ENCODE measurements around the gene MYNN.

MYNN gene

GRCh38 chr3:169748670-169749069, 24.5 kb upstream of the MYNN start:
- Histone ChIP-seq H3K4ac (ENCODE audit: low read depth, low read length) (no peak overlapping the region), H3K9ac (ENCODE audit: low read length) (no peak overlapping the region), H2BK5ac (ENCODE audit: low read length) (no peak overlapping the region), H3K18ac (ENCODE audit: low read length) (no peak overlapping the region), H4K5ac (ENCODE audit: low read length) (no peak overlapping the region), H3K4me1 (ENCODE audit: control insufficient read depth, low read depth, low read length) (no peaks in the 10 kb centered on the region), H3K4me3 (ENCODE audit: low read length) (no peak overlapping the region), H3K36me3 (ENCODE audit: control insufficient read depth, insufficient read depth, low read length) (no peaks in the 10 kb centered on the region), H3K4me2 (ENCODE audit: low read length) (no peak overlapping the region), H3K27me3 (ENCODE audit: insufficient read depth, low read length, poor library complexity) (no peaks in the 10 kb centered on the region), H2BK120ac (ENCODE audit: low read depth, low read length) (no peak overlapping the region), H3K27ac (ENCODE audit: low read depth, low read length) (no peak overlapping the region), H3K23ac (ENCODE audit: low read length) (no peak overlapping the region), H3K79me2 (ENCODE audit: control insufficient read depth, insufficient read depth, low read length) (no peaks in the 10 kb centered on the region), H2AK5ac (ENCODE audit: low read length) (no peak overlapping the region), H4K8ac (ENCODE audit: low read depth, low read length) (no peak overlapping the region), H2BK15ac (replicated peaks; ENCODE audit: low read depth) (no peak overlapping the region), H3K79me1 (ENCODE audit: low read length) (no peaks in the 10 kb centered on the region), H3K56ac (ENCODE audit: low read length) (no peak overlapping the region)
- no peak for DNase-seq
- no CpG with 5 or more reads among the region's 3 CpGs for WGBS (ENCODE audit: extremely low coverage, insufficient coverage, low lambda C conversion rate)

DNA sequence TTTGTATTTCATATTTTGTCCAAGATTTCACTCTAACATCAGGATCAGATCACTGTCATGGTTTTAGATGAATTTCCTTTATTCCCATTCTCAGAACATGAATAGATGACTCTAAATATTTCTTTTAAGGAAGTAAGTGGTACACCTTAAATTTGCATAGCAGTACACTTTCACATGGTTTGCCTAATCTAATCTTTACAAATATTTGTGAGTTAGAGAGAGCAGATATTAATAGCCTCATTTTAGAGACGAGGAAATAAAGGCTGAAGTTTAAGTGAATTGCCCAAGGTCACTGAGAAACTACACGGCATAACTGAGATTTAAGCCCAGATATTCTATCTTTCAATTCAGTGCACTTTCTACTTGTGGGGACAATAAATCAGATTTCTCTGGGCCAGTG, 22.5 kb upstream of the MYNN start:
- Histone ChIP-seq H4K5ac (ENCODE audit: low read length) (no peak overlapping the region), H3K4ac (ENCODE audit: low read depth, low read length) (no peak overlapping the region), H2BK15ac (replicated peaks; ENCODE audit: low read depth) (no peak overlapping the region), H3K9ac (ENCODE audit: low read length) (no peak overlapping the region), H2AK5ac (ENCODE audit: low read length) (no peak overlapping the region), H3K4me1 (ENCODE audit: control insufficient read depth, low read depth, low read length) (no peaks in the 10 kb centered on the region), H3K18ac (ENCODE audit: low read length) (no peak overlapping the region), H2BK5ac (ENCODE audit: low read length) (no peak overlapping the region), H3K4me2 (ENCODE audit: low read length) (no peak overlapping the region), H3K36me3 (ENCODE audit: control insufficient read depth, insufficient read depth, low read length) (no peaks in the 10 kb centered on the region), H3K56ac (ENCODE audit: low read length) (no peak overlapping the region), H3K23ac (ENCODE audit: low read length) (no peak overlapping the region), H3K27ac (ENCODE audit: low read depth, low read length) (no peak overlapping the region), H3K27me3 (ENCODE audit: insufficient read depth, low read length, poor library complexity) (no peaks in the 10 kb centered on the region), H3K4me3 (ENCODE audit: low read length) (no peak overlapping the region), H3K79me1 (ENCODE audit: low read length) (no peaks in the 10 kb centered on the region), H2BK120ac (ENCODE audit: low read depth, low read length) (no peak overlapping the region), H3K79me2 (ENCODE audit: control insufficient read depth, insufficient read depth, low read length) (no peaks in the 10 kb centered on the region), H4K8ac (ENCODE audit: low read depth, low read length) (no peak overlapping the region)
- no peak for DNase-seq
- WGBS (ENCODE audit: extremely low coverage, insufficient coverage, low lambda C conversion rate): no CpG with 5 or more reads among the region's 2 CpGs

DNA sequence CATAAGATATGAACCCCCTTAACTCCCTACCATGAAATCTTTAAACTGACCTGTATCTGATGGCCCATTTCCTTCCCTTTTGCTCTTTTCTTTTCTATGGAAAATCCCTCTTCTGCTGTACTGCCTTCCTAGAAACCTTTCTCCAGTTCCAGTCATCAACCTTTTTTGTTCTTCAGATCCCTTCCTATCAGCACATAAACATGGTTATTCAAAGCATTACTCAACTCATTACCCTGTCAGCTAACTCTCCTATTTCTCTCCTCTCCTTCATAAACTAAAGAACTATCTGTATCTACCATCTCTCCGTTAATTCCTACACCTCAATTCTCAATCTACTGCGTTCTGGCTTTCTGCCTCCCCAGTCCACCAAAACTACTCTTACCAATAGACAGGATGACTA, 21.3 kb upstream of the MYNN start:
- Histone ChIP-seq H2BK15ac (replicated peaks; ENCODE audit: low read depth) (no peak overlapping the region), H3K4me2 (ENCODE audit: low read length) (no peak overlapping the region), H3K27ac (ENCODE audit: low read depth, low read length) (no peak overlapping the region), H4K5ac (ENCODE audit: low read length) (no peak overlapping the region), H2BK5ac (ENCODE audit: low read length) (no peak overlapping the region), H3K56ac (ENCODE audit: low read length) (no peak overlapping the region), H3K18ac (ENCODE audit: low read length) (no peak overlapping the region), H3K79me1 (ENCODE audit: low read length) (no peaks in the 10 kb centered on the region), H4K8ac (ENCODE audit: low read depth, low read length) (no peak overlapping the region), H3K4me3 (ENCODE audit: low read length) (no peak overlapping the region), H2BK120ac (ENCODE audit: low read depth, low read length) (no peak overlapping the region), H3K23ac (ENCODE audit: low read length) (no peak overlapping the region), H3K36me3 (ENCODE audit: control insufficient read depth, insufficient read depth, low read length) (no peaks in the 10 kb centered on the region), H3K27me3 (ENCODE audit: insufficient read depth, low read length, poor library complexity) (no peaks in the 10 kb centered on the region), H3K4me1 (ENCODE audit: control insufficient read depth, low read depth, low read length) (no peaks in the 10 kb centered on the region), H3K9ac (ENCODE audit: low read length) (no peak overlapping the region), H3K4ac (ENCODE audit: low read depth, low read length) (no peak overlapping the region), H2AK5ac (ENCODE audit: low read length) (no peak overlapping the region), H3K79me2 (ENCODE audit: control insufficient read depth, insufficient read depth, low read length) (no peaks in the 10 kb centered on the region)
- no peak for DNase-seq
- WGBS (ENCODE audit: extremely low coverage, insufficient coverage, low lambda C conversion rate): 100% methylated on average over 2 of the region's 2 CpGs

- DNase-seq: no peak
- Histone ChIP-seq H3K56ac (ENCODE audit: low read length) (no peak overlapping the region), H3K9ac (ENCODE audit: low read length) (no peak overlapping the region), H2BK120ac (ENCODE audit: low read depth, low read length) (no peak overlapping the region), H3K27ac (ENCODE audit: low read depth, low read length) (no peak overlapping the region), H3K4ac (ENCODE audit: low read depth, low read length) (no peak overlapping the region), H3K23ac (ENCODE audit: low read length) (no peak overlapping the region), H4K8ac (ENCODE audit: low read depth, low read length) (no peak overlapping the region), H3K36me3 (ENCODE audit: control insufficient read depth, insufficient read depth, low read length) (no peaks in the 10 kb centered on the region), H4K5ac (ENCODE audit: low read length) (no peak overlapping the region), H3K27me3 (ENCODE audit: insufficient read depth, low read length, poor library complexity) (no peaks in the 10 kb centered on the region), H2BK5ac (ENCODE audit: low read length) (no peak overlapping the region), H3K79me1 (ENCODE audit: low read length) (no peaks in the 10 kb centered on the region), H2BK15ac (replicated peaks; ENCODE audit: low read depth) (no peak overlapping the region), H2AK5ac (ENCODE audit: low read length) (no peak overlapping the region), H3K79me2 (ENCODE audit: control insufficient read depth, insufficient read depth, low read length) (no peaks in the 10 kb centered on the region), H3K4me3 (ENCODE audit: low read length) (no peak overlapping the region), H3K4me1 (ENCODE audit: control insufficient read depth, low read depth, low read length) (no peaks in the 10 kb centered on the region), H3K4me2 (ENCODE audit: low read length) (no peak overlapping the region), H3K18ac (ENCODE audit: low read length) (no peak overlapping the region)
- no CpG with 5 or more reads among the region's 3 CpGs for WGBS (ENCODE audit: extremely low coverage, insufficient coverage, low lambda C conversion rate)
Measured at GRCh38 chr3:169754711-169755110, 18.5 kb upstream of the MYNN start.

GRCh38 chr3:169755488-169755887, 17.7 kb upstream of the MYNN start:
- Histone ChIP-seq H3K9ac (ENCODE audit: low read length) (no peak overlapping the region), H3K4me3 (ENCODE audit: low read length) (no peak overlapping the region), H3K79me2 (ENCODE audit: control insufficient read depth, insufficient read depth, low read length) (no peaks in the 10 kb centered on the region), H2AK5ac (ENCODE audit: low read length) (no peak overlapping the region), H3K4me2 (ENCODE audit: low read length) (no peak overlapping the region), H3K4me1 (ENCODE audit: control insufficient read depth, low read depth, low read length) (no peaks in the 10 kb centered on the region), H2BK15ac (replicated peaks; ENCODE audit: low read depth) (no peak overlapping the region), H3K4ac (ENCODE audit: low read depth, low read length) (no peak overlapping the region), H3K79me1 (ENCODE audit: low read length) (no peaks in the 10 kb centered on the region), H3K27ac (ENCODE audit: low read depth, low read length) (no peak overlapping the region), H3K18ac (ENCODE audit: low read length) (no peak overlapping the region), H3K56ac (ENCODE audit: low read length) (no peak overlapping the region), H2BK5ac (ENCODE audit: low read length) (no peak overlapping the region), H2BK120ac (ENCODE audit: low read depth, low read length) (no peak overlapping the region), H3K23ac (ENCODE audit: low read length) (no peak overlapping the region), H3K27me3 (ENCODE audit: insufficient read depth, low read length, poor library complexity) (no peaks in the 10 kb centered on the region), H3K36me3 (ENCODE audit: control insufficient read depth, insufficient read depth, low read length) (no peaks in the 10 kb centered on the region), H4K5ac (ENCODE audit: low read length) (no peak overlapping the region), H4K8ac (ENCODE audit: low read depth, low read length) (no peak overlapping the region)
- no CpG with 5 or more reads among the region's 2 CpGs for WGBS (ENCODE audit: extremely low coverage, insufficient coverage, low lambda C conversion rate)
- DNase-seq: no peak

- H3K18ac ChIP-seq (ENCODE audit: low read length): no peak overlapping the region
- no peak overlapping the region for H3K4me2 ChIP-seq (ENCODE audit: low read length)
- H2BK120ac ChIP-seq (ENCODE audit: low read depth, low read length): no peak overlapping the region
- H2BK5ac ChIP-seq (ENCODE audit: low read length): no peak overlapping the region
- H3K56ac ChIP-seq (ENCODE audit: low read length): no peak overlapping the region
- H3K27ac ChIP-seq (ENCODE audit: low read depth, low read length): no peak overlapping the region
- H2AK5ac ChIP-seq (ENCODE audit: low read length): no peak overlapping the region
- H3K23ac ChIP-seq (ENCODE audit: low read length): no peak overlapping the region
- no peaks in the 10 kb centered on the region for H3K79me2 ChIP-seq (ENCODE audit: control insufficient read depth, insufficient read depth, low read length)
- no peaks in the 10 kb centered on the region for H3K36me3 ChIP-seq (ENCODE audit: control insufficient read depth, insufficient read depth, low read length)
- no peak for DNase-seq
- no peak overlapping the region for H4K8ac ChIP-seq (ENCODE audit: low read depth, low read length)
- no peak overlapping the region for H3K4me3 ChIP-seq (ENCODE audit: low read length)
- H3K27me3 ChIP-seq (ENCODE audit: insufficient read depth, low read length, poor library complexity): no peaks in the 10 kb centered on the region
- no peaks in the 10 kb centered on the region for H3K79me1 ChIP-seq (ENCODE audit: low read length)
- no peak overlapping the region for H3K9ac ChIP-seq (ENCODE audit: low read length)
- H2BK15ac ChIP-seq (replicated peaks; ENCODE audit: low read depth): no peak overlapping the region
- H3K4me1 ChIP-seq (ENCODE audit: control insufficient read depth, low read depth, low read length): no peaks in the 10 kb centered on the region
- no CpG with 5 or more reads among the region's 5 CpGs for WGBS (ENCODE audit: extremely low coverage, insufficient coverage, low lambda C conversion rate)
- H4K5ac ChIP-seq (ENCODE audit: low read length): no peak overlapping the region
- H3K4ac ChIP-seq (ENCODE audit: low read depth, low read length): no peak overlapping the region
Measured at GRCh38 chr3:169758359-169758994, 14.7 kb upstream of the MYNN start.
